Effector memory CD4-positive, alpha-beta T cell (primary cell): ENCODE data around the gene MMS19.

Experiments used
- DNase-seq, 3 donors: peaks; one replicate each; pipeline ENCODE4 v3.0.0-alpha.2; 2020
- H3K27ac ChIP-seq: 2 replicates; pipeline ENCODE4 v1.7.0; 2013; ENCODE audit warnings: mild to moderate bottlenecking, low read length, moderate library complexity; ENCODE audit not compliant: insufficient read depth, poor library complexity, severe bottlenecking
- H3K27me3 ChIP-seq: replicated peaks from 2 replicates; pipeline ENCODE4 v1.7.0; 2013; ENCODE audit warnings: mild to moderate bottlenecking, low read length; ENCODE audit not compliant: insufficient read depth, control insufficient read depth, poor library complexity, severe bottlenecking
- H3K36me3 ChIP-seq: 2 replicates; pipeline ENCODE4 v1.7.0; 2013; ENCODE audit warnings: mild to moderate bottlenecking, low read length, moderate library complexity; ENCODE audit not compliant: control insufficient read depth, insufficient read depth
- H3K4me1 ChIP-seq: 2 replicates; pipeline ENCODE4 v1.7.0; 2013; ENCODE audit warnings: low read length, mild to moderate bottlenecking; ENCODE audit not compliant: control insufficient read depth, insufficient read depth, poor library complexity, severe bottlenecking
- H3K4me3 ChIP-seq: 2 replicates; pipeline ENCODE4 v1.7.0; 2013; ENCODE audit warnings: low read length, low read depth, mild to moderate bottlenecking; ENCODE audit not compliant: insufficient read depth, poor library complexity, severe bottlenecking
- H3K9me3 ChIP-seq: 2 replicates; pipeline ENCODE4 v1.7.0; 2013; ENCODE audit warnings: mild to moderate bottlenecking, low read length, moderate library complexity; ENCODE audit not compliant: control insufficient read depth

Gene MMS19

DNA sequence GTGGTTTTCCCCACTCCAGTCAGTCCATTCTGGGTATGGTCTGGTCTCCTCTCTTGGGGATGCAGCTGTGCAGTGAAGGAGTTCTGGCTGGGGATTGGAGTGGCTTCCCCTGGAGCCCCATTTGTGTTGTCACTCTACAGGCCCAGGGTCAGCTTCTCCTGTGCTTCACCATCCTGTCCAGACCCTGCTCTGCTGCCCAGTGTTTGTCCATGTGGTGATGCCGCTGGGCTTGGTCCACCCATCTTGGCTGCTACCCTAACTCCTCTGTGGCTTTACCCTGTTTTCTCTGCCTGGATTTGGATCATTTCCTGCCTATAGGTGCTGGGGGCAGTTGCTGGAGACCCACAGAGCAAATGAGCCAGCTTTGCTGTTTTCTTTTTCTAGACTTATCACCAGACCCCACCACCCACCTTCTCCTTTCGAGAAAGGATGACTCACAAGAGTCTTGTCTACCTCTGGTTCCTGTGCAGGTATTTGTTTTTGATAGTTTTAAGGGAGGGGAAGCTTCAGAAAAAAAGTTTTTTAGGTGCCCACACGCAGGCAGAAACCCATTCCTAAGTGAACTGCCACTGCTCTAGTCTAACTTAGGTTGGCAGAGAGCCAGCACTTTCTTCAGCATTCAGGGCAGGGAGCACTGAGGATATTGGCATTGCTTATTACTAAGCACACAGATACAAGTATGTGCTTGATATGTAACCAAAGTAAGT lies 43.7 kb downstream of the MMS19 start:
- peak overlapping the region; percentile 7 for H3K27ac ChIP-seq
- H3K36me3 ChIP-seq: peaks cover 40% of the 10 kb centered on the region
- no peak overlapping the region for H3K4me3 ChIP-seq
- no peaks in the 10 kb centered on the region for H3K4me1 ChIP-seq
- no peaks in the 10 kb centered on the region for H3K9me3 ChIP-seq
- no peak for DNase-seq
- H3K27me3 ChIP-seq: no peaks in the 10 kb centered on the region

- H3K4me3 ChIP-seq: no peak overlapping the region
- H3K4me1 ChIP-seq: peaks cover under 1% of the 10 kb centered on the region
- H3K27ac ChIP-seq: no peak overlapping the region
- no peak for DNase-seq
- no peaks in the 10 kb centered on the region for H3K9me3 ChIP-seq
- H3K36me3 ChIP-seq: peaks cover 27% of the 10 kb centered on the region
- no peaks in the 10 kb centered on the region for H3K27me3 ChIP-seq
Measured at GRCh38 chr10:97452352-97452751, 45.9 kb downstream of the MMS19 start.

- Histone ChIP-seq H3K36me3 (peaks cover 22% of the 10 kb centered on the region), H3K4me1 (peaks cover 7% of the 10 kb centered on the region), H3K9me3 (no peaks in the 10 kb centered on the region), H3K27me3 (no peaks in the 10 kb centered on the region), H3K27ac (no peak overlapping the region), H3K4me3 (no peak overlapping the region)
- no peak for DNase-seq
Measured at GRCh38 chr10:97451605-97452004, 46.6 kb downstream of the MMS19 start.

DNA sequence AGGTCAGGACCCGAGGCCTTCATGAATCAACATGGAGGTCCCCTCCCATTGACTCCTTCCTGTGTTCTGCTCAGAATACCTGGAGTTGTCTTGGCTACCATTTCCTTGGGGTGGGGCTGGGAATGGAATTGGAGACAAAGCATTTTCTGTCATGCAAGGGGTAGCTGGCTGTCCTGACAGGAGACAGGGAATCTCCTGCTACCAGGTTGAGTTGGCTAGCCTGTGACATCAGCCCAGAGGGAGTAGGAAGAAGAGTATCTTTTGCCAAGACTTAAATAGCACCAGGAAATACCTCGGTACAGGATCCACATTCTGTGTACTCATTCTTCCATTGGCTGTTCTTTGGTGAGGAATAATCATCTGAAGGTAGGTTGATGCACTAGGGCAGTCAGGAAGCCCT lies 47.4 kb downstream of the MMS19 start:
- Histone ChIP-seq H3K27me3 (no peaks in the 10 kb centered on the region), H3K4me1 (peaks cover 7% of the 10 kb centered on the region), H3K9me3 (no peaks in the 10 kb centered on the region), H3K27ac (no peak overlapping the region), H3K4me3 (no peak overlapping the region), H3K36me3 (peaks cover 19% of the 10 kb centered on the region)
- DNase-seq: no peak

DNA sequence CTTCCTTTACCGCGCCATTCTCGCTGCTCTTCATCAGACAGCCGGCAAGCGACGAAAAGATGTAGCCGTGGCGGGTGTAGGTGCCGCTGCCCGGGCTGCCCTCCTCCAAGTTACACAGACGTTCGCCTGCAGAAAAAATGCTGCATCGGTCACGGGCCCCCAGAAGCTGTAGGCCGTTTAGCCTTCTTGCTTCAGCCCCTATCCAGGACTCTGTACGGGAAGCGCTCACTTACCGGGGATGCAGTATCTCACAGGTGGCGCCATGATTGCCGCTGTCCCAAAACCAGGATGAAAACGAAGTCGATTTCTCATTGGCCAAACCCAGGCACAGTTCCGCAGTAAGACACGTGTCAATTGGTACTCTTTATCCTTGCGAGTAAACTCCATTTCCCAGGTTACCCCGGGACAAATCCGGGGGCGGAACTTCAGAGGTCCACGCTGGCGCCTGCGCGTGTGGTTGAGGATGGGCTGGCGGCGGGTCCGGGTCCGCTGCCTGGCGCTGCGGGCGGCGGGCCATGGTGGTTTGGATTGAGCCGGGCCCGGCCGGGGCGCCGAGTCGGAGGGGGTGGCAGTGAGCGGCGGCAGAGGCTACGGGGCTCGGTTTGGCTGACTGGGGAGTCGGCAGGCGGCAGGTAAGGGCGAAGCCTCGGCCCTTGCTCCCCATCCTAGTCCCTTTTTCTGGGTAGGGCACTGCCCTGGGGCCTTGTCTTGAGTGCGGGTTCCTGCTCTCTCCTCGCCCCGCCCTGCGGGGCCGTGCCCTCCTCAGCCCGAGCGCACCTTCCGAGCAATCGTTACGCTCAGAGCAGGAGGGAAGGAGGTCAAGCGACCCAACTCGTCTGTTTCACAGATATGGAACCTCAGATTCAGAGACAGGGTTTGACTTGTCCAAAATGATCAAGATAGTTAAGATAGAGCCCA lies 52.2 kb downstream of the MMS19 start, which contains the start of the genes EXOSC1 and ZDHHC16:
Gene EXOSC1 (minus strand): TSS at position 285 of the 918 bp plus-strand sequence. CDS start 21 bp downstream, at position 264.
Gene ZDHHC16 (plus strand): TSS at position 454 of the 918 bp plus-strand sequence. CDS start 5,501 bp downstream, outside the sequence.
- Histone ChIP-seq H3K36me3 (no peaks in the 10 kb centered on the region), H3K4me1 (peaks cover 19% of the 10 kb centered on the region), H3K27ac (peak within 1 kb of the TSS; percentile 54), H3K4me3 (peak within 1 kb of the TSS; percentile 60), H3K9me3 (no peaks in the 10 kb centered on the region), H3K27me3 (no peaks in the 10 kb centered on the region)
- DNase-seq: peak; percentile 75 to 87 (median 85)

DNA sequence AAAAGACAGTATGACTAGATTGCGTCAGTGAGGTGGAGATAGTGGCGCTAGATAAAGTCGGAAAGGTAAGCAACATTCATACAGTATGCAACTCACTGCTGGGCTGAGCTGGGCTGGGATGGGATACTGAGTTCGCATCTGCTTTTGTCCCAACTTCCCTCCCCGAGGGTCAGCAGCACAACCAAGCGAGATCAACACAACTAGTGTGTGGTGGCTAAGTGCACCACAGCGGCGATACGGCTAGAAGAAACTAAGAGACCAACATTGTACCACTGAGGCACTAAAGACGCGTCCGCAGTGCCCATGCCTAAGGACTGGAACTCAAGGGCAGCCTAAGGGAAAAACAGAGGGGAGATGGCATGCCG lies 52.9 kb downstream of the MMS19 start:
- Histone ChIP-seq H3K36me3 (no peaks in the 10 kb centered on the region), H3K4me3 (peak overlapping the region; percentile 60), H3K4me1 (peaks cover 19% of the 10 kb centered on the region), H3K9me3 (no peaks in the 10 kb centered on the region), H3K27ac (peak overlapping the region; percentile 54), H3K27me3 (no peaks in the 10 kb centered on the region)
- DNase-seq: no peak

- no peak for DNase-seq
- H3K4me1 ChIP-seq: peaks cover 19% of the 10 kb centered on the region
- no peak overlapping the region for H3K27ac ChIP-seq
Measured at GRCh38 chr10:97444212-97444611, 54.0 kb downstream of the MMS19 start.

GRCh38 chr10:97442277-97442676 lies 55.9 kb downstream of the MMS19 start:
- Histone ChIP-seq H3K4me3 (no peak overlapping the region), H3K4me1 (peaks cover 18% of the 10 kb centered on the region), H3K27ac (no peak overlapping the region), H3K27me3 (no peaks in the 10 kb centered on the region), H3K9me3 (no peaks in the 10 kb centered on the region), H3K36me3 (peaks cover 19% of the 10 kb centered on the region)
- no peak for DNase-seq

More at GRCh38 chr10:97444212-97444611, 54.0 kb downstream of the MMS19 start:
- Histone ChIP-seq H3K27me3 (no peaks in the 10 kb centered on the region), H3K9me3 (no peaks in the 10 kb centered on the region), H3K4me3 (no peak overlapping the region), H3K36me3 (peaks cover 1% of the 10 kb centered on the region)

- H3K4me1 ChIP-seq: no peaks in the 10 kb centered on the region
- no peaks in the 10 kb centered on the region for H3K27me3 ChIP-seq
- H3K4me3 ChIP-seq: no peak overlapping the region
- H3K27ac ChIP-seq: no peak overlapping the region
- H3K9me3 ChIP-seq: no peaks in the 10 kb centered on the region
- no peak for DNase-seq
- peaks cover 70% of the 10 kb centered on the region for H3K36me3 ChIP-seq
Measured at GRCh38 chr10:97435211-97435610, 63.0 kb downstream of the MMS19 start.

- H3K9me3 ChIP-seq: no peaks in the 10 kb centered on the region
- H3K4me3 ChIP-seq: no peak overlapping the region
- no peak overlapping the region for H3K27ac ChIP-seq
- DNase-seq: no peak
- H3K4me1 ChIP-seq: no peaks in the 10 kb centered on the region
- H3K36me3 ChIP-seq: peaks cover 76% of the 10 kb centered on the region
- H3K27me3 ChIP-seq: no peaks in the 10 kb centered on the region
Measured at GRCh38 chr10:97434557-97434956, 63.7 kb downstream of the MMS19 start.
